ENCODE data around the gene RFX8. TPM values are rescaled to one million over a fixed set of nuclear protein-coding genes. Genes with fewer than 3 reads are reported as not detected.

Gene RFX8
- total and polyA plus RNA-seq, 2 of the 13 experiments (the other 11 are each of a cell fraction or from before 2014, with no cell fraction given) = not detected

DNA sequence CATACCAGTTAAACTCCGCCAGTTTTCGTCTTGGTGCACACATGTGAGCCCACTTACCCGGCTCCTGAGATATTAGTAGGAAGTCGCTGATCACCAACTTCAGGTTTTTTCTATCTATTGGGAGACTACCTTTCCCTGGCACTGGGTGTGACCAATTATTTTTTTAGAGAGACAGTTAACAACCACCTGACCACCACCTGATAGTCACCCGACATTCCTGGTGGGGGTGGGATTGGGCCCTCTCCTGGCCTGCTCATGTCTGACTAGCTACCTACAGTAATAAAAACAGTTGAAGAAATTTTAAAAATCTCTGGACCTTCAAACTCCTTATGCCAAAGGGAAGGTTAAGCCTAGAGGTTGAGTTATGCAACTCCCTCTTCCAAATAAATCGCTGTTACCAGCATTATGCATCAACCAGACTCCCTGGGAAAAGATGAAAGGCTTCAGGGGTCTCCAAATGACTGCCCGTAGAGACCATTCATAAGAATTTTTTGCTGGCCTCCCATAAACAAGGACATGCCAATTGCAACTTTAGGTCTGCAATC lies 115.4 kb downstream of the RFX8 start:
- in situ Hi-C loops (cut with HindIII; ENCODE audit: extremely low pct_ligation_motif_present, low pct_unique_long_range_greater_than_20kb) (no loop called here), intact Hi-C loops (cut with micrococcal nuclease; ENCODE audit: unreplicated experiment) (no loop called here)
- Histone ChIP-seq H4K20me1 (ENCODE audit: insufficient read depth, low read length) (no peaks in the 10 kb centered on the region), H3K79me2 (ENCODE audit: insufficient read depth, low read length) (no peaks in the 10 kb centered on the region), H2AFZ (ENCODE audit: low read length) (no peak overlapping the region), H3K27me3 (ENCODE audit: control insufficient read depth in 1 of 2, insufficient read depth in 2 of 2, low read length in 2 of 2) (peaks cover 0 to 17% of the 10 kb centered on the region in 2 experiments; a peak in 4 of 5 replicates), H3K4me2 (ENCODE audit: low read depth, low read length) (no peak overlapping the region), H3K4me1 (ENCODE audit: insufficient read depth, low read length) (peaks cover 18% of the 10 kb centered on the region), H3K9ac (ENCODE audit: insufficient read depth, low read depth, low read length) (no peak overlapping the region), H3K27ac (ENCODE audit: extremely low read length, insufficient read depth, low read length) (no peak overlapping the region), H3K9me3 (ENCODE audit: low read length) (no peaks in the 10 kb centered on the region), H3K36me3 (replicated peaks in 1 of 2; ENCODE audit: control insufficient read depth in 1 of 2, insufficient read depth in 2 of 2, low read length in 2 of 2) (no peaks in the 10 kb centered on the region), H3K4me3 (replicated peaks in 1 of 3; ENCODE audit: insufficient read depth in 1 of 3, low read depth in 2 of 3, low read length in 3 of 3) (no peak overlapping the region)
- no TSS peak for BruUV-seq (replicated peaks)
- FAIRE-seq (no peak), DNase-seq (ENCODE audit: low spot score) (no peak), ATAC-seq (no peak)
- POLR2A ChIA-PET = no interaction called here
- 61% methylated on average over 7 of the region's 7 CpGs for WGBS (ENCODE audit: low lambda C conversion rate)
- CTCF ChIA-PET (ENCODE audit: low intra/inter-chr PET ratio, low total read pairs) = no interaction called here
- TF ChIP-seq, protein P1, sequence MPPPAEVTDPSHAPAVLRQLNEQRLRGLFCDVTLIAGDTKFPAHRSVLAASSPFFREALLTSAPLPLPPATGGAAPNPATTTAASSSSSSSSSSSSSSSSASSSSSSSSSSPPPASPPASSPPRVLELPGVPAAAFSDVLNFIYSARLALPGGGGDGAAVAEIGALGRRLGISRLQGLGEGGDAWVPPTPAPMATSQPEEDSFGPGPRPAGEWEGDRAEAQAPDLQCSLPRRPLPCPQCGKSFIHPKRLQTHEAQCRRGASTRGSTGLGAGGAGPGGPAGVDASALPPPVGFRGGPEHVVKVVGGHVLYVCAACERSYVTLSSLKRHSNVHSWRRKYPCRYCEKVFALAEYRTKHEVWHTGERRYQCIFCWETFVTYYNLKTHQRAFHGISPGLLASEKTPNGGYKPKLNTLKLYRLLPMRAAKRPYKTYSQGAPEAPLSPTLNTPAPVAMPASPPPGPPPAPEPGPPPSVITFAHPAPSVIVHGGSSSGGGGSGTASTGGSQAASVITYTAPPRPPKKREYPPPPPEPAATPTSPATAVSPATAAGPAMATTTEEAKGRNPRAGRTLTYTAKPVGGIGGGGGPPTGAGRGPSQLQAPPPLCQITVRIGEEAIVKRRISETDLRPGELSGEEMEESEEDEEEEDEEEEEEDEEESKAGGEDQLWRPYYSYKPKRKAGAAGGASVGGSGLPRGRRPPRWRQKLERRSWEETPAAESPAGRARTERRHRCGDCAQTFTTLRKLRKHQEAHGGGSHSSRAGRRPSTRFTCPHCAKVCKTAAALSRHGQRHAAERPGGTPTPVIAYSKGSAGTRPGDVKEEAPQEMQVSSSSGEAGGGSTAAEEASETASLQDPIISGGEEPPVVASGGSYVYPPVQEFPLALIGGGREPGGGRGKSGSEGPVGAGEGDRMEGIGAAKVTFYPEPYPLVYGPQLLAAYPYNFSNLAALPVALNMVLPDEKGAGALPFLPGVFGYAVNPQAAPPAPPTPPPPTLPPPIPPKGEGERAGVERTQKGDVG (CRISPR knock-in tag; IDR thresholded peaks at IDR 0.05; ENCODE audit: borderline replicate concordance) = no peak
- TF ChIP-seq NCOA2 (CRISPR knock-in tag; IDR thresholded peaks at IDR 0.05) = no peak
- no peak for TF ChIP-seq ZNF709 (CRISPR knock-in tag; IDR thresholded peaks at IDR 0.05)
- TF ChIP-seq RXRA (CRISPR knock-in tag; IDR thresholded peaks at IDR 0.05) = no peak
- TF ChIP-seq RXRB (CRISPR knock-in tag; IDR thresholded peaks at IDR 0.05; ENCODE audit: borderline replicate concordance) = no peak
- TF ChIP-seq, protein P2, sequence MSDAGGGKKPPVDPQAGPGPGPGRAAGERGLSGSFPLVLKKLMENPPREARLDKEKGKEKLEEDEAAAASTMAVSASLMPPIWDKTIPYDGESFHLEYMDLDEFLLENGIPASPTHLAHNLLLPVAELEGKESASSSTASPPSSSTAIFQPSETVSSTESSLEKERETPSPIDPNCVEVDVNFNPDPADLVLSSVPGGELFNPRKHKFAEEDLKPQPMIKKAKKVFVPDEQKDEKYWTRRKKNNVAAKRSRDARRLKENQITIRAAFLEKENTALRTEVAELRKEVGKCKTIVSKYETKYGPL (CRISPR knock-in tag; IDR thresholded peaks at IDR 0.05) = no peak
- no peak for TF ChIP-seq GFI1 (CRISPR knock-in tag; IDR thresholded peaks at IDR 0.05; ENCODE audit: borderline replicate concordance)
- TF ChIP-seq, protein P3, sequence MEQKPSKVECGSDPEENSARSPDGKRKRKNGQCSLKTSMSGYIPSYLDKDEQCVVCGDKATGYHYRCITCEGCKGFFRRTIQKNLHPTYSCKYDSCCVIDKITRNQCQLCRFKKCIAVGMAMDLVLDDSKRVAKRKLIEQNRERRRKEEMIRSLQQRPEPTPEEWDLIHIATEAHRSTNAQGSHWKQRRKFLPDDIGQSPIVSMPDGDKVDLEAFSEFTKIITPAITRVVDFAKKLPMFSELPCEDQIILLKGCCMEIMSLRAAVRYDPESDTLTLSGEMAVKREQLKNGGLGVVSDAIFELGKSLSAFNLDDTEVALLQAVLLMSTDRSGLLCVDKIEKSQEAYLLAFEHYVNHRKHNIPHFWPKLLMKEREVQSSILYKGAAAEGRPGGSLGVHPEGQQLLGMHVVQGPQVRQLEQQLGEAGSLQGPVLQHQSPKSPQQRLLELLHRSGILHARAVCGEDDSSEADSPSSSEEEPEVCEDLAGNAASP (CRISPR knock-in tag; IDR thresholded peaks at IDR 0.05; ENCODE audit: borderline replicate concordance) = no peak
- TF ChIP-seq, protein P4, sequence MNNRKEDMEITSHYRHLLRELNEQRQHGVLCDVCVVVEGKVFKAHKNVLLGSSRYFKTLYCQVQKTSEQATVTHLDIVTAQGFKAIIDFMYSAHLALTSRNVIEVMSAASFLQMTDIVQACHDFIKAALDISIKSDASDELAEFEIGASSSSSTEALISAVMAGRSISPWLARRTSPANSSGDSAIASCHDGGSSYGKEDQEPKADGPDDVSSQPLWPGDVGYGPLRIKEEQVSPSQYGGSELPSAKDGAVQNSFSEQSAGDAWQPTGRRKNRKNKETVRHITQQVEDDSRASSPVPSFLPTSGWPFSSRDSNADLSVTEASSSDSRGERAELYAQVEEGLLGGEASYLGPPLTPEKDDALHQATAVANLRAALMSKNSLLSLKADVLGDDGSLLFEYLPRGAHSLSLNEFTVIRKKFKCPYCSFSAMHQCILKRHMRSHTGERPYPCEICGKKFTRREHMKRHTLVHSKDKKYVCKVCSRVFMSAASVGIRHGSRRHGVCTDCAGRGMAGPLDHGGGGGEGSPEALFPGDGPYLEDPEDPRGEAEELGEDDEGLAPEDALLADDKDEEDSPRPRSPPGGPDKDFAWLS (CRISPR knock-in tag; IDR thresholded peaks at IDR 0.05; ENCODE audit: borderline replicate concordance) = no peak
- TF ChIP-seq ZNF292 (CRISPR knock-in tag; IDR thresholded peaks at IDR 0.05; ENCODE audit: borderline replicate concordance, low read depth) = no peak
- TF ChIP-seq ZFP82 (CRISPR knock-in tag; IDR thresholded peaks at IDR 0.05; ENCODE audit: borderline replicate concordance) = no peak
- TF ChIP-seq, protein P5, sequence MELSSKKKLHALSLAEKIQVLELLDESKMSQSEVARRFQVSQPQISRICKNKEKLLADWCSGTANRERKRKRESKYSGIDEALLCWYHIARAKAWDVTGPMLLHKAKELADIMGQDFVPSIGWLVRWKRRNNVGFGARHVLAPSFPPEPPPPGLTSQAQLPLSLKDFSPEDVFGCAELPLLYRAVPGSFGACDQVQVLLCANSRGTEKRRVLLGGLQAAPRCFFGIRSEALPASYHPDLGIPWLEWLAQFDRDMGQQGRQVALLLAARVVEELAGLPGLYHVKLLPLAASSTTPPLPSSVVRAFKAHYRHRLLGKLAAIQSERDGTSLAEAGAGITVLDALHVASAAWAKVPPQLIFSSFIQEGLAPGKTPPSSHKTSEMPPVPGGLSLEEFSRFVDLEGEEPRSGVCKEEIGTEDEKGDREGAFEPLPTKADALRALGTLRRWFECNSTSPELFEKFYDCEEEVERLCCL (CRISPR knock-in tag; IDR thresholded peaks at IDR 0.05; ENCODE audit: borderline replicate concordance) = no peak
- TF ChIP-seq, protein P6, sequence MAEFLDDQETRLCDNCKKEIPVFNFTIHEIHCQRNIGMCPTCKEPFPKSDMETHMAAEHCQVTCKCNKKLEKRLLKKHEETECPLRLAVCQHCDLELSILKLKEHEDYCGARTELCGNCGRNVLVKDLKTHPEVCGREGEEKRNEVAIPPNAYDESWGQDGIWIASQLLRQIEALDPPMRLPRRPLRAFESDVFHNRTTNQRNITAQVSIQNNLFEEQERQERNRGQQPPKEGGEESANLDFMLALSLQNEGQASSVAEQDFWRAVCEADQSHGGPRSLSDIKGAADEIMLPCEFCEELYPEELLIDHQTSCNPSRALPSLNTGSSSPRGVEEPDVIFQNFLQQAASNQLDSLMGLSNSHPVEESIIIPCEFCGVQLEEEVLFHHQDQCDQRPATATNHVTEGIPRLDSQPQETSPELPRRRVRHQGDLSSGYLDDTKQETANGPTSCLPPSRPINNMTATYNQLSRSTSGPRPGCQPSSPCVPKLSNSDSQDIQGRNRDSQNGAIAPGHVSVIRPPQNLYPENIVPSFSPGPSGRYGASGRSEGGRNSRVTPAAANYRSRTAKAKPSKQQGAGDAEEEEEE (CRISPR knock-in tag; IDR thresholded peaks at IDR 0.05; ENCODE audit: borderline replicate concordance) = no peak
